ENCODE results near the gene SPOPL. TPM values are rescaled to one million over a fixed set of nuclear protein-coding genes. Genes with fewer than 3 reads are reported as not detected.

The SPOPL gene
- total RNA-seq, 2 donors from 2014 or later, result 28.7 to 46.3 TPM

- ATAC-seq (ENCODE audit: insufficient number of reproducible peaks, low FRiP score, low read depth) (no peak), DNase-seq (ENCODE audit: low spot score) (no peak)
- Histone ChIP-seq H3K4me3 (no peak overlapping the region), H3K36me3 (no peaks in the 10 kb centered on the region), H3K27me3 (replicated peaks; ENCODE audit: insufficient read depth) (no peaks in the 10 kb centered on the region), H3K27ac (no peak overlapping the region), H3K4me1 (ENCODE audit: control insufficient read depth in 1 of 2, low read depth in 2 of 2) (no peaks in the 10 kb centered on the region), H3K9me3 (no peaks in the 10 kb centered on the region)
- no peak for TF ChIP-seq CTCF (IDR thresholded peaks at IDR 0.05)
Measured at GRCh38 chr2:138617026-138617425, 115.5 kb downstream of the SPOPL start.

DNA sequence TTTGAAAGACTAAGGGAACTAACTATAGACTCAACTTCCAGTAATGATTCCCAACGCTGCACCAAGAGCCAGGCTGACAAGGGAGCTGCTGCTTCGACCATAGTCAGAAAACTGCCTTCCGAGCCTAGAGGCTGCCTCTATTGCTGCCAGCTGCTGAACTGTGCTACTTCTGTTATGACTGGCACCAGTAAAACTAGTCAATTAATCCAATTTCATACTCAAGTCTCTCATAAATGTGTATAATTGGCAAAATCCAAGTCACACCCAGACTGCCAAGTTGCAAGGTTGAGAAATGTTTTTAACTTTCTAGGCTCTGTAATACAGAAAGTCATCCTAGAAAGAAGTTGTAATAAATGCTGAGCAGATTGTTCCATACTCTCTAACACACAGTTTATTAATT lies 117.4 kb downstream of the SPOPL start:
- H3K9me3 ChIP-seq, result no peaks in the 10 kb centered on the region
- no peak for DNase-seq (ENCODE audit: low spot score)
- no peaks in the 10 kb centered on the region for H3K27me3 ChIP-seq (replicated peaks; ENCODE audit: insufficient read depth)
- TF ChIP-seq CTCF (IDR thresholded peaks at IDR 0.05), result no peak
- H3K4me3 ChIP-seq, result no peak overlapping the region
- no peak for ATAC-seq (ENCODE audit: insufficient number of reproducible peaks, low FRiP score, low read depth)
- no peak overlapping the region for H3K27ac ChIP-seq
- H3K4me1 ChIP-seq (ENCODE audit: control insufficient read depth in 1 of 2, low read depth in 2 of 2), result no peaks in the 10 kb centered on the region
- no peaks in the 10 kb centered on the region for H3K36me3 ChIP-seq

GRCh38 chr2:138620431-138620830 lies 118.9 kb downstream of the SPOPL start:
- H3K4me3 ChIP-seq, result no peak overlapping the region
- no peaks in the 10 kb centered on the region for H3K27me3 ChIP-seq (replicated peaks; ENCODE audit: insufficient read depth)
- ATAC-seq (ENCODE audit: insufficient number of reproducible peaks, low FRiP score, low read depth), result no peak
- H3K36me3 ChIP-seq, result no peaks in the 10 kb centered on the region
- no peak for DNase-seq (ENCODE audit: low spot score)
- H3K27ac ChIP-seq, result no peak overlapping the region
- no peak for TF ChIP-seq CTCF (IDR thresholded peaks at IDR 0.05)
- H3K9me3 ChIP-seq, result no peaks in the 10 kb centered on the region
- H3K4me1 ChIP-seq (ENCODE audit: control insufficient read depth in 1 of 2, low read depth in 2 of 2), result no peaks in the 10 kb centered on the region

GRCh38 chr2:138621139-138621538 lies 119.6 kb downstream of the SPOPL start:
- TF ChIP-seq CTCF (IDR thresholded peaks at IDR 0.05), result no peak

GRCh38 chr2:138622613-138623012 lies 121.0 kb downstream of the SPOPL start:
- no peaks in the 10 kb centered on the region for H3K9me3 ChIP-seq
- ATAC-seq (ENCODE audit: insufficient number of reproducible peaks, low FRiP score, low read depth) (no peak), DNase-seq (ENCODE audit: low spot score) (no peak)
- H3K27ac ChIP-seq, result no peak overlapping the region
- H3K4me1 ChIP-seq (ENCODE audit: control insufficient read depth in 1 of 2, low read depth in 2 of 2), result no peaks in the 10 kb centered on the region
- TF ChIP-seq CTCF (IDR thresholded peaks at IDR 0.05), result no peak
- H3K36me3 ChIP-seq, result no peaks in the 10 kb centered on the region
- H3K4me3 ChIP-seq, result no peak overlapping the region
- no peaks in the 10 kb centered on the region for H3K27me3 ChIP-seq (replicated peaks; ENCODE audit: insufficient read depth)

More at GRCh38 chr2:138621139-138621538, 119.6 kb downstream of the SPOPL start:
- Histone ChIP-seq H3K27ac (no peak overlapping the region), H3K36me3 (no peaks in the 10 kb centered on the region), H3K4me1 (ENCODE audit: control insufficient read depth in 1 of 2, low read depth in 2 of 2) (no peaks in the 10 kb centered on the region), H3K9me3 (no peaks in the 10 kb centered on the region), H3K4me3 (no peak overlapping the region), H3K27me3 (replicated peaks; ENCODE audit: insufficient read depth) (no peaks in the 10 kb centered on the region)
- DNase-seq (ENCODE audit: low spot score) (no peak), ATAC-seq (ENCODE audit: insufficient number of reproducible peaks, low FRiP score, low read depth) (no peak)

All from thoracic aorta (tissue), 2 donors.